Activated T-cell treated with anti-CD3 and anti-CD28 coated beads, Interleukin-2, amount 50 U/mL, for 24 hours (primary cell): ENCODE measurements around the gene REM2.
"Not testable (repeated sequence)": the region's sequence is repeated elsewhere in the genome, so short reads cannot be mapped to it uniquely, and the experiment has no call there.

Experiments
- DNase-seq: peaks from one replicate; pipeline ENCODE4 v3.0.0-alpha.2; 2020
- H3K27ac Mint-ChIP-seq: 2 replicates; pipeline ENCODE4 v1.8.0; 2020; ENCODE audit warnings: mild to moderate bottlenecking, mixed read lengths
- H3K27me3 Mint-ChIP-seq: 2 replicates; pipeline ENCODE4 v1.8.0; 2020; ENCODE audit warnings: mixed read lengths
- H3K36me3 Mint-ChIP-seq: 2 replicates; pipeline ENCODE4 v1.8.0; 2020; ENCODE audit warnings: low read depth, mixed read lengths
- H3K4me1 Mint-ChIP-seq: 2 replicates; pipeline ENCODE4 v1.8.0; 2020; ENCODE audit warnings: low read depth, mixed read lengths
- H3K4me3 Mint-ChIP-seq: 2 replicates; pipeline ENCODE4 v1.8.0; 2020; ENCODE audit warnings: mild to moderate bottlenecking, moderate library complexity, mixed read lengths
- H3K9me3 Mint-ChIP-seq: 2 replicates; pipeline ENCODE4 v1.8.0; 2020; ENCODE audit warnings: mixed read lengths

Gene REM2

DNA sequence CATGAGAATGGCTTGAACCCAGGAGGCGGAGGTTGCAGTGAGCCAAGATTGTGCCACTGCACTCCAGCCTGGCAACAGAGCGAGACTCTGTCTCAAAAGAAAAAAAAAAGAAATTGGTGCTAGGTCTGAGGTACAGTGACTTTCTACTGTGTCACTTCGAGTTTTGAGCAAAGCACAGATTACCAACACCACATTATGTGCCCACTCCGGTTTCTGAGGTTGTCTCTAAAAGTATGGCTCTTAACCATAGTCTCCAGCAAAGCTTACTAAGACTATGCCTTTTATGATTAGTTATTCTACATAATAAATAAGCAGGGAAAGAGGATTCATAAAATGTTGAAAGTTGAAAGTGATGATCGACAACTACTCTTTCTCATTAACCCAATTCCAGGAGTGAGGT, 27.9 kb downstream of the REM2 start:
- Mint-ChIP-seq H3K36me3 (peaks cover 81% of the 10 kb centered on the region), H3K4me1 (peaks cover 34% of the 10 kb centered on the region), H3K9me3 (no peaks in the 10 kb centered on the region), H3K27me3 (no peaks in the 10 kb centered on the region), H3K27ac (peak overlapping the region; percentile 37), H3K4me3 (no peak overlapping the region)
- no peak for DNase-seq

DNA sequence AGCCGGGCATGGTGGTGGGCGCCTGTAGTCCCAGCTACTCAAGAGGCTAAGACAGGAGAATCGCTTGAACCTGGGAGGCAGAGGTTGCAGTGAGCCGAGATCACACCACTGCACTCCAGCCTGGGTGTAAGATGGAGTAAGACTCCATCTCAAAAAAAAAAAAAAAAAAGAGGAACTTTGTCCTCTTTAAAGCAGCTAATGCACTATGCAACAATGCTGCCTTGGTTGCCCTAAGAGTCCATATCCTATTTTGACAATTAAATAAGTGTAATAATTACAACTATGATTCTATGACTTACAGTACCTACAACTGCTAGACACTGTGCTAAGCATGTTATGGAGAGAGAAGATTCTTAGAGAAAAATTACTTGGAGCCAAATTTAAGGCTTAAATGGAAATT, 31.8 kb downstream of the REM2 start:
- Mint-ChIP-seq H3K4me1 (peaks cover 58% of the 10 kb centered on the region), H3K36me3 (peaks cover 82% of the 10 kb centered on the region)
- not testable (repeated sequence) for H3K27ac Mint-ChIP-seq, H3K27me3 Mint-ChIP-seq, DNase-seq, H3K9me3 Mint-ChIP-seq, H3K4me3 Mint-ChIP-seq

DNA sequence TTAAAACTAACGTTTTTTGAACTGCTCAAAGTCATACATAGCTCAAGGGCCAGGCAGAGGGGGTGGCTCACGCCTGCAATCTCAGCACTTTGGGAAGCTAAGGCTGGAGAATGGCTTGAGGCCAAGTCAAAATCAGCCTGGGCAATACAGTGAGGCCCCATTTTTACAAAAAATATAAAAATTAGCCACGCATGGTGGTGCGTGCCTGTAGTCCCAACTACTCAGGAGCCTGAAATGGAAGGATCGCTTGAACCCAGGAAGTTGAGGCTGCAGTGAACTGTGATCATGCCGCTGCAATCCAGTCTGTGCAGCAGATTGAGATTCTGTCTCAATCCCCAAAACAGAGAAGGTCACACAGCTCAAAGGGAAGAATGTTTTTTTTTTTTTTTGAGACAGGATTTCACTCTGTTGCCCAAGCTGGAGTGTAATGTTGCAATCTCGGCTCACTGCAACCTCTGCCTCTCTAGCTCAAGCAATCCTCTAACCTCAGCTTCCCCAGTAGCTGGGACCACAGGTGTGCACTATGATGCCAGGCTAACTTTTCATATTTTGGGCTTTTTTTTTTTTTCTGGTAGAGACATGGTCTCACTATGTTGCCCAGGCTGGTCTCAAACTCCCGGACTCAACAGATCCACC, 33.0 kb downstream of the REM2 start:
- Mint-ChIP-seq H3K9me3 (no peaks in the 10 kb centered on the region), H3K27ac (peak overlapping the region; percentile 52), H3K36me3 (peaks cover 85% of the 10 kb centered on the region), H3K27me3 (no peaks in the 10 kb centered on the region), H3K4me1 (peaks cover 61% of the 10 kb centered on the region), H3K4me3 (no peak overlapping the region)
- no peak for DNase-seq

DNA sequence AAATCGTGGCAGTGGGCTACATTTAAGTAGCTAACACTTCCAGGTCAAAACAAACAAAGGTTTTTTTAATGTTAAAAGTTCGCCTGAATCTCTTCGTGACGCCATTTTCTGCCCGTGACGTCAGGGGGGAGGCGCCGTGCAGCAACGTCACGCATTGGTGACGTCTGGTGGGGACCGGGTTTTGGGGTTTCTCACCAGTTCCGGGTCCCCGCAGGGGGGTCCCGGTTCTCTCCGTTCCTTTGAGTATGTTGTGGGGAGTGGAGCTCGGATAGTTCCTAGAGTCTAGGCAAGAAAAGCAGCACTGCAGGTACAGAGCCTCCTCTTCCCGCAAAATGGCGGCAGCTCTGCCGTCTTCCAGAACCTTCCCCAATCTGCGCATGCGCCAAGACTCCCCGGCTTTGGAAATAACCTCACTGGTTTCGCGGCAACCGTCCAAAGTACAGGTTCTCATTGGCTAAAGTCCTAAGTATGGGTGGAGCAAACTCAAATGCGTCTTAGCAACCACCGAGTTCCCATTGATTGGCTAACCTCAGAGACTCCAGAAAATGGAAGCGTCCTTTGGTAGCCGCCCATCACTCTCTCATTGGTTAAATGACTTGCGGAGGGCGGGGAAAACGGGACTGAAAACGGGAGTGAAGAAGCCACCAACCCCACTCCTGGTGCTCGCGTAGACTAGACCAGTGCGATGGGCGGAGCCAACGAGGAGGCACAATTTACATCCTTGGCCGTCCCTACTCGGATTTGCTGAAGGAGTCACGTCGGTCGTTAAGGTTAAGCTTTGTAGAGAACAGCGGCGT, 36.0 kb downstream of the REM2 start, which contains the start of gene RBM23:
Gene RBM23 (minus strand): TSS at position 346 of the 797 bp plus-strand sequence.
- Mint-ChIP-seq H3K36me3 (peaks cover 92% of the 10 kb centered on the region), H3K27ac (peak within 1 kb of the TSS; percentile 100), H3K4me1 (peaks cover 56% of the 10 kb centered on the region), H3K9me3 (no peaks in the 10 kb centered on the region), H3K4me3 (peak within 1 kb of the TSS; percentile 93), H3K27me3 (no peaks in the 10 kb centered on the region)
- DNase-seq, result peak; percentile 98

DNA sequence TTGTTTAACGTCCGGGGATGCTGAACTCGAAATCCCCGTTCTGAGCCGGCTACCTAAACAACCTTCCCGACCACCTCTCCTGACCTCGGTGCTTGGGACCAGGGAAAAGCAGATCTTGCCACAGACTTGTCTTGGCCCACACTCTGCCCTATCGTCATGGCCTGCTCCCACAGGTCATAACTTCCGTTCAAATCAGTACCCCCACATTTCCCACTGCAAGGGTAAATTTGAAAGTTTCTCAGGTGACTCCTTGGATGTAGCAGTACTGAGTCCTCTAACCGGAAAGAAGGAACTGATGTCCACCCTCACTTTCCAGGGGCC, 36.5 kb downstream of the REM2 start:
- DNase-seq, result no peak
- no peaks in the 10 kb centered on the region for H3K9me3 Mint-ChIP-seq
- peak overlapping the region; percentile 93 for H3K4me3 Mint-ChIP-seq
- no peaks in the 10 kb centered on the region for H3K27me3 Mint-ChIP-seq
- peaks cover 94% of the 10 kb centered on the region for H3K36me3 Mint-ChIP-seq
- H3K27ac Mint-ChIP-seq, result peak overlapping the region; percentile 100
- peaks cover 53% of the 10 kb centered on the region for H3K4me1 Mint-ChIP-seq

DNA sequence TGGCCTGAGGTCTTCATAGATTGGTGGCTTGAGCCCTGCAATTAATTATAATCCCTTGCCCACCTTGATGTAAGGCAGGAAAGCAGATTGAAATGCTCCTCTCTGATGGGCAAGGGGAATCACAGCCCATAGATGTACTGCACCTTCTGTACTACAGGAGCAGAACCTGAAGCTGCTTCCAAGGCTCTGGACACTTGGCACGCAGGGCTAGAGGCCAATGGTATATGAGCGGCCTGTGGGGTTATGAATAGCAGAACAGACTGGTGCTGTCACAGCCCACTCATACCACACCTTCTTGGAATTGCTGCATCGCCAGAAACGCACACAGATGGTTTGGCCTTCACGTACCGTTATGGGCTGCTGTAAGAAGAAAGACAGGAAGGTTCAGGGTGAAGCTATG, 37.7 kb downstream of the REM2 start:
- DNase-seq, result no peak
- Mint-ChIP-seq H3K9me3 (no peaks in the 10 kb centered on the region), H3K36me3 (peaks cover 87% of the 10 kb centered on the region), H3K4me1 (peaks cover 47% of the 10 kb centered on the region), H3K27me3 (no peaks in the 10 kb centered on the region), H3K4me3 (no peak overlapping the region), H3K27ac (peak overlapping the region; percentile 16)

DNA sequence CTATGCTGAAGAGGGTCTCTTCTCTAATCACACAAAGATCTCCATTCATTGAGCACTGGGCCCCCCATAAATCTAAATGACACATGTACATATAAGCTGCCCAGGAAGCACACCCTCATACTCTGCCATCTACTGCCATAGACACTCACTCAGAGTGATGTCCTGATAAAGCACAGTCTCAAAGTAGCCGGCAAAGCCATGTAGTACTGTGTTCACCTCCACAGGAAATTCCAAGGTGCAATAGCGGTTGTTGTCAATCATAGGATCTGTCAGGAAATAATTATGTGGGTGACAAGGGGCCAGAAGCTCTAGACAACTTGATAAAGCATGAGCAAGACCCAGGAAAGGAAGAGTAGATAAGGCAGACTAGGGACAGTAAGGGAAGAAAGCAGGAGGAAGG, 39.3 kb downstream of the REM2 start:
- H3K4me1 Mint-ChIP-seq, result peaks cover 47% of the 10 kb centered on the region
- no peaks in the 10 kb centered on the region for H3K9me3 Mint-ChIP-seq
- no peak overlapping the region for H3K4me3 Mint-ChIP-seq
- peaks cover 71% of the 10 kb centered on the region for H3K36me3 Mint-ChIP-seq
- DNase-seq, result no peak
- no peaks in the 10 kb centered on the region for H3K27me3 Mint-ChIP-seq
- H3K27ac Mint-ChIP-seq, result no peak overlapping the region

DNA sequence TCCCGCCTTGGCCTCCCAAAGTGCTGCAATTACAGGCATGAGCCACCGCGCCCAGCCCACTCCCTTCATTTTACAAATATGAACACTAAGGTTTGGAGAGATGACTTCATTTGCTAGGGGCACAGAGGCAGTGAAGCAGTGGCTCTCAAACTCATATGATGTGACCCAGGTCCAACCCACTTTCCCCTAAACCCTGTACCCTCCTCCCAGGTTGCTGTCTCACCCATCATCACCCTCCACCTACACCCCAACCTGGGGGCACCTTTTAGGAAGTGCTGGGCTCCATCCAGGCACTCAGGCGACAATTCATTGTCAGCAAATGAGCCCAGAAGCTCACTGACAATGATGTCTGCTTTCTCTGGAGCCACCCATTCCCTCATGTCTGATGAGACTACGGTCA, 40.7 kb downstream of the REM2 start:
- Mint-ChIP-seq H3K4me1 (peaks cover 49% of the 10 kb centered on the region), H3K27me3 (no peaks in the 10 kb centered on the region), H3K36me3 (peaks cover 59% of the 10 kb centered on the region), H3K9me3 (no peaks in the 10 kb centered on the region), H3K27ac (no peak overlapping the region), H3K4me3 (no peak overlapping the region)
- DNase-seq, result no peak

DNA sequence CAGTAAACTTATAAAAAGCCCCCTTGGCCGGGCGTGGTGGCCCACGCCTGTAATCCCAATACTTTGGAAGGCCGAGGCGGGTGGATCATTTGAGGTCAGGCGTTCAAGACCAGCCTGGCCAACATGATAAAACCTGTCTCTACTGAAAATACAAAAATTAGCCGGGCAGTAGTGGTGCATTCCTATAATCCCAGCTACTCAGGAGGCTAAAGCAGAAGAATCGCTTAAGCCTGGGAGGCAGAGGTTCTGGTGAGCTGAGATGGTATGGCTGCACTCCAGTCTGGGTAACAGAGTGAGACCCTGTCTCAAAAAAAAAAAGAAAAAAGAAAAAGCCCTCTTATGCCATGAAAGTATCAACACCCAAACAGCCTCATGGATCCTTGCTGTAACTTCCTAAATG, 42.5 kb downstream of the REM2 start:
- H3K27me3 Mint-ChIP-seq, result no peaks in the 10 kb centered on the region
- peaks cover 43% of the 10 kb centered on the region for H3K36me3 Mint-ChIP-seq
- no peak for DNase-seq
- H3K4me1 Mint-ChIP-seq, result peaks cover 38% of the 10 kb centered on the region
- no peaks in the 10 kb centered on the region for H3K9me3 Mint-ChIP-seq
- H3K27ac Mint-ChIP-seq, result no peak overlapping the region
- no peak overlapping the region for H3K4me3 Mint-ChIP-seq

DNA sequence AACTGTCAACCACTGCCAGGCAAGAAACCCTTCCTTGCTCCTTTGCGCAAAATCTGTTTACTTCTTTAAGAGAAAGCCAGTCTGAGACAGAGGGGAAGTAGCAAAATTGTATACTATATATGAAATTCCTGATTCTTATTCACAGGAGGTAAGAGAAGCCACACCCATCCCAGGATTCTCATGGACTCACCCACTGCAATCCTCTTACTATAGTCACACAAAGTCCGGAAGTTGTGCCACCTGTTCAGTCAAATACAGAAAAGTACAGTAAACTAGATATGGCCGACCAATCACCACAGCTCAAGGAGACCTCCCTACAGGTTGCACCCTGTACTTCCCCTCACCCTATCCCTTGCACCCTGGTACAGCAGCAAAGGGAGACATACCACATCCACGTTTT, 43.3 kb downstream of the REM2 start:
- Mint-ChIP-seq H3K4me1 (peaks cover 35% of the 10 kb centered on the region), H3K27ac (peak overlapping the region; percentile 35), H3K36me3 (peaks cover 35% of the 10 kb centered on the region), H3K27me3 (no peaks in the 10 kb centered on the region), H3K4me3 (no peak overlapping the region), H3K9me3 (no peaks in the 10 kb centered on the region)
- no peak for DNase-seq

DNA sequence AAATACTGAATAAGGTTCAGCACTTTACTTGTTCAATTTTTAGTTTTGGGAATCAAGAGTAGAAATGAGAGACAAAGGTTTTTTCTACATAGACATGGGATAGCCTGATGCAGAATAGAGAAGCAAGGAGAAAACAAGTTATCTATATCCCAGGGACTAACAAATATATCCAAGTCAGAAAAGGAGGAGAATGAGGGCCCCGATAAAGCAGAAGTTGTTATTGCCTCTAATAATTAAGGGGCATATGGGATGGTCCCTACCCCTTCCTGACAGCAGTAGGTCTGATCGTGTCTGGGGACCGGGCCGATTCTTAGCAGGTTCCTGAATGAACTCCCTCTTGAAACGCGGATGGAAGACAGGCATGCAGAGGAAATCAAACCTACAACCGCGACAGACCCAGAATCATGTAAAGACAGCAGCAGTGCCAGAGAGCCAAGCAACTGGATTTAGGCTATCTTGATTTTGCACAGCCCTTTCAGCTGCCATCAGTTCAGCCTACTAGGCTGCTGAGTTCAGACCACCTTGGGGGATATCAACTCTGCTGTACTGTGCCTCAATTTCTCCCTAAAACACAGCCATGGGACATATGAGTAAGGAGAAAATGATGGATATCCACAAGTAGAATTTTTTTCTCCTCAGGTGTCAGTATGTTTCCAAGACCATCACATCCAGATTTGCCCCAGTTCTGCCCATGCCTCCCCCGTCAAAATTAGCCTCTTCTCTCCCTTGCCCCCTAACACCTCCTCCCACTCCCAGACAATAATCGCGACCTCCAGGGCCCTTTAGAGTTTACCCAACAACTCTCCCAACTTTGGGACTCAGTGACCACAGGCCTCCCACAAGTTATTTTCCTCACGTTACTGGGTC, 45.4 kb downstream of the REM2 start:
- peaks cover 20% of the 10 kb centered on the region for H3K36me3 Mint-ChIP-seq
- H3K4me1 Mint-ChIP-seq, result peaks cover 42% of the 10 kb centered on the region
- DNase-seq, result peak; percentile 46
- no peak overlapping the region for H3K27ac Mint-ChIP-seq
- no peaks in the 10 kb centered on the region for H3K27me3 Mint-ChIP-seq
- no peak overlapping the region for H3K4me3 Mint-ChIP-seq
- no peaks in the 10 kb centered on the region for H3K9me3 Mint-ChIP-seq

DNA sequence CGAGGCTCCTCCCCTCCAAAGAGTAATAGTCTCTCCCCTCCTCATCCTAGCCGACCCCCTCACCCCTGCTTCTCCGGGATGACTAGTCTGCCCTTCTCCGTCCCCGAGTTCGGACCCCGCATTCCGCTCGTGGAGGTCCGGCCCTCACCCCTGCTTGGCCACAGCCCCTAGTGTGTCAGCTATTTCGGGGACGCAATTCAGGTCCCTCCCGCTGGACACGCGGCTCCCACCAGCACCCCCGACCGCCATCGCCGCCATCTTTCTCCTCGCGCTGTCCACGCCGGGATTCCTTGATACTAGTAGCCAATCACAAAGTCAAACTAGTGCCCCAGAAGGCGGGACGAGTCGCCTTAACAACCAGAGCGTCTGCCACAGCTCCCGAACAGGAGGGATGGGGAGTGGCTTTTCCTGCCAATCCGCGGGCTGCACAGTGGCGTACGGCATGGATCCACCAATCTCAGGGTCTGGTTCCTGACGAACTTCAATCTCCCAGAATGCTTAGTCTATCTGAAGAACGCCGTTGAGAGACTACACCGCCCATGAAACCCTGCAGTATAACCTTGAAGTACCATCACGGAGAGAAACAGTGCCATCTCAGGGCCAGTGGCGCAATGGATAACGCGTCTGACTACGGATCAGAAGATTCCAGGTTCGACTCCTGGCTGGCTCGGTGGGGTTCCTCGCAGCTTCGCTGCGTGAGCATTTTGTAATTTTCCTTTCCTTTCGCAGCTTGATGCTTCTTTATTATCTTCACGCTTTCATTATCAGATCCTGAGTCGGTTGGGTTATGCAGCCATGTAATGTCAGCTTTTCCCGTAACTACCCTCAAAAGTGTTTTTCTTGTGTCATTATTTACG, 46.3 kb downstream of the REM2 start, which contains the start of gene PRMT5:
Gene PRMT5 (minus strand): TSS at position 273 of the 857 bp plus-strand sequence. CDS start 15 bp downstream, at position 258.
- H3K27ac Mint-ChIP-seq, result no peak within 1 kb of the TSS
- no peaks in the 10 kb centered on the region for H3K9me3 Mint-ChIP-seq
- H3K27me3 Mint-ChIP-seq, result no peaks in the 10 kb centered on the region
- peaks cover 11% of the 10 kb centered on the region for H3K36me3 Mint-ChIP-seq
- H3K4me1 Mint-ChIP-seq, result peaks cover 42% of the 10 kb centered on the region
- H3K4me3 Mint-ChIP-seq, result no peak within 1 kb of the TSS
- DNase-seq, result peak; percentile 98

DNA sequence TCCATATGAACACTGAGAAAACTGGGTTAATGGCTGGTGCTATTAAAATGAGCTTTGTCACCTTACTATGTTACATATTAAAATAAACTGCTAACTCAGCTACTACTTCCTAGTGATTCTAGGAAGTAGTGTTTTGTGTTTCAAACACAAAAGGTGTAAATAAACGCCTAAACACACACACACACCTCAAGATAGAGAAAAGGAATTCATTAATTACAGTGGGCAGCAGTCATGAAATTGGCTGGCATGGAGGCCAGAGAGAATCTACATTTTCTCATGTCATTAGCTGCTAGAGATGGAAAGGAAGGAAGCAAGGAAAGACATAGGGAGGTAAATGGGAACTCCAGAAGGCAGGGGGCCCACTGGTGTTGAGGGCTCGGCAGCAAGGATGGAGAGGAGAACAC, 46.9 kb downstream of the REM2 start:
- Mint-ChIP-seq H3K9me3 (no peaks in the 10 kb centered on the region), H3K27me3 (no peaks in the 10 kb centered on the region), H3K36me3 (peaks cover 5% of the 10 kb centered on the region), H3K4me3 (no peak overlapping the region), H3K4me1 (peaks cover 42% of the 10 kb centered on the region), H3K27ac (no peak overlapping the region)
- no peak for DNase-seq

DNA sequence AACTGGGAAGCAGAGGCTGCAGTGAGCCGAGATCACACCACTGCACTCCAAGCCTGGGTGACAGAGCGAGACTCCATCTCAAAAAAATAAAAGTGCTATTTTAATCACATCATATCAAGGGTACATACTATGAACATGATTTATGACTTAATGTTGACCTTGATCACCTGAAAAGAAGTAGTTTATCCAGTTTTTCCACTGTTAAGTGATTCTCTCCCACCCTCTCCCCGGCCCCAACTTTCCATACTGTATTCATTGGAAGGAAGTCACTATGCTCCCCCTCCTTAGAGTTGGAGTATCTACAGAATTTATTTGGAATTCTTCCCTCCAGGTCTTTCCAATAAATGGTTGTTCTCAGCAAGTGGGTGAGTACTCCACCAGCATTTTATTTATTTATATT, 49.1 kb downstream of the REM2 start:
- Mint-ChIP-seq H3K9me3 (no peaks in the 10 kb centered on the region), H3K27ac (no peak overlapping the region), H3K36me3 (peaks cover 10% of the 10 kb centered on the region), H3K4me1 (peaks cover 28% of the 10 kb centered on the region), H3K4me3 (no peak overlapping the region), H3K27me3 (no peaks in the 10 kb centered on the region)
- no peak for DNase-seq
